ENCODE results near the gene DENND6A.

DNA sequence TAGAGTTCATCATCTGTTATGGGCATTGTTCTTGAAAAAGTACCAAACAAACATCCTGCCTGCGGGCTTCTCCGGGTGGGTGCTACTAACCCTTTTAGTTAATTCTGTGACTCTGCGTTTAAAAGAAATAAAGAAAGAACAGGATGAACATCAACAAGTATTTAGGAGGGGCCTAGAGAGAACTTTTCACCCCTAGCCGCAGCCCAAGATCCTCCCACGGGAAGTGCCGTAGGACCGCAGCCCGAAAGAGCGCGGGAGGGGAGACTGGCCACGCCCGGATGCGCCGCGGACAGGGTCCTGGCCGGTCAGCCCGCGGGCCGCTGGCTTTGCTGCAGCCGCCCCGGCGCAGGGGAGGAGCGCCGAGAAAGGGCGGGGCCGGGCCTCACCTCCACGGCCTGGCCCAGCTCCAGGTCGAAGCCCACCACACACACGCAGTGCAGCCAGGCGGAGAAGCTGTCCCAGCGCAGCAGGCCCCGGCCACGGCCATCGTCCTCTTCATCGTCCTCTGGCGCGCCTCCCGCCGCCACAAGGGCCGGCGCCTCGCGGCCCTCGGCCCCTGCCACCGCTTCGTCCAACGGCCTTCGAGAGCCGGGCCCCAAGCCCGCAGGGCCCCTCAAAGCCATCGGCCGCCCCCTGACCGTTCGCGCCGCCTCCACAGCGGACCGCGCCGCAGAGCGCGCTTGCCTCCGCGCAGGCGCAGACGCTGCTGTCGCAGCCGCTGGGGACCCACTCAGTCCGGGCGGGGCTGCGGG lies at the start of gene DENND6A:
- TF ChIP-seq POLR2A (IDR thresholded peaks at IDR 0.05) = peak; percentile 70
- TF ChIP-seq, protein P1, sequence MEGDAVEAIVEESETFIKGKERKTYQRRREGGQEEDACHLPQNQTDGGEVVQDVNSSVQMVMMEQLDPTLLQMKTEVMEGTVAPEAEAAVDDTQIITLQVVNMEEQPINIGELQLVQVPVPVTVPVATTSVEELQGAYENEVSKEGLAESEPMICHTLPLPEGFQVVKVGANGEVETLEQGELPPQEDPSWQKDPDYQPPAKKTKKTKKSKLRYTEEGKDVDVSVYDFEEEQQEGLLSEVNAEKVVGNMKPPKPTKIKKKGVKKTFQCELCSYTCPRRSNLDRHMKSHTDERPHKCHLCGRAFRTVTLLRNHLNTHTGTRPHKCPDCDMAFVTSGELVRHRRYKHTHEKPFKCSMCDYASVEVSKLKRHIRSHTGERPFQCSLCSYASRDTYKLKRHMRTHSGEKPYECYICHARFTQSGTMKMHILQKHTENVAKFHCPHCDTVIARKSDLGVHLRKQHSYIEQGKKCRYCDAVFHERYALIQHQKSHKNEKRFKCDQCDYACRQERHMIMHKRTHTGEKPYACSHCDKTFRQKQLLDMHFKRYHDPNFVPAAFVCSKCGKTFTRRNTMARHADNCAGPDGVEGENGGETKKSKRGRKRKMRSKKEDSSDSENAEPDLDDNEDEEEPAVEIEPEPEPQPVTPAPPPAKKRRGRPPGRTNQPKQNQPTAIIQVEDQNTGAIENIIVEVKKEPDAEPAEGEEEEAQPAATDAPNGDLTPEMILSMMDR (IDR thresholded peaks at IDR 0.05) = no peak

All from testis (tissue), 2 donors.